ENCODE measurements around the gene PKN1. TPM values are rescaled to one million over a fixed set of nuclear protein-coding genes. Genes with fewer than 3 reads are reported as not detected.
"Not testable (repeated sequence)": the region's sequence is repeated elsewhere in the genome, so short reads cannot be mapped to it uniquely, and the experiment has no call there.

PKN1 gene
- total RNA-seq, 1 donor from 2014 or later: 147 TPM

DNA sequence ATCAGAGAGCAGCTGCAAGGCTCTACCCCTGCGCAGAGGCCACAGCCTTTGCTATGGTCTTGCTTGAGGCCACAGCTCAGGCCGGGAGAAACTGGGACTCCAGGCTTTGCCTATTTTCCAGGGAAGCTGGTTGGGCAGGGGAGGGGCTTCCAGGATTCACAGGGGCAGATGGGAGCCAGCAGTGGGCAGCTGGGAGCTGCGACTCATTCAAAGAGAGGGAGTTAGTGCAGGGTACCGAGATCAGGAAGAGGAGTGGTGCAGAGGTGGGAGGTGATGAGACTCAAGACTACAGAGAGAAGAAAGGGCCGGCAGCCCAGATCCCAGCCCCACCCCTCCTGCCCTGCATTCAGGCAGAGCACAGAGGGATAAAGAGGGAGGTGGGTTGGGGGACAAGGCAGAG, 39.8 kb upstream of the PKN1 start:
- H3K27ac ChIP-seq: no peak overlapping the region
- no peaks in the 10 kb centered on the region for H3K9me3 ChIP-seq
- DNase-seq: no peak
- intact Hi-C loops (cut with DNase I): no loop called here
- ATAC-seq: no peak
- H3K4me3 ChIP-seq: no peak overlapping the region
- H3K27me3 ChIP-seq (ENCODE audit: low read depth): no peaks in the 10 kb centered on the region
- peaks cover 87% of the 10 kb centered on the region for H3K36me3 ChIP-seq
- TF ChIP-seq, protein P1, sequence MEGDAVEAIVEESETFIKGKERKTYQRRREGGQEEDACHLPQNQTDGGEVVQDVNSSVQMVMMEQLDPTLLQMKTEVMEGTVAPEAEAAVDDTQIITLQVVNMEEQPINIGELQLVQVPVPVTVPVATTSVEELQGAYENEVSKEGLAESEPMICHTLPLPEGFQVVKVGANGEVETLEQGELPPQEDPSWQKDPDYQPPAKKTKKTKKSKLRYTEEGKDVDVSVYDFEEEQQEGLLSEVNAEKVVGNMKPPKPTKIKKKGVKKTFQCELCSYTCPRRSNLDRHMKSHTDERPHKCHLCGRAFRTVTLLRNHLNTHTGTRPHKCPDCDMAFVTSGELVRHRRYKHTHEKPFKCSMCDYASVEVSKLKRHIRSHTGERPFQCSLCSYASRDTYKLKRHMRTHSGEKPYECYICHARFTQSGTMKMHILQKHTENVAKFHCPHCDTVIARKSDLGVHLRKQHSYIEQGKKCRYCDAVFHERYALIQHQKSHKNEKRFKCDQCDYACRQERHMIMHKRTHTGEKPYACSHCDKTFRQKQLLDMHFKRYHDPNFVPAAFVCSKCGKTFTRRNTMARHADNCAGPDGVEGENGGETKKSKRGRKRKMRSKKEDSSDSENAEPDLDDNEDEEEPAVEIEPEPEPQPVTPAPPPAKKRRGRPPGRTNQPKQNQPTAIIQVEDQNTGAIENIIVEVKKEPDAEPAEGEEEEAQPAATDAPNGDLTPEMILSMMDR (IDR thresholded peaks at IDR 0.05): no peak
- H3K4me1 ChIP-seq: peaks cover 4% of the 10 kb centered on the region

DNA sequence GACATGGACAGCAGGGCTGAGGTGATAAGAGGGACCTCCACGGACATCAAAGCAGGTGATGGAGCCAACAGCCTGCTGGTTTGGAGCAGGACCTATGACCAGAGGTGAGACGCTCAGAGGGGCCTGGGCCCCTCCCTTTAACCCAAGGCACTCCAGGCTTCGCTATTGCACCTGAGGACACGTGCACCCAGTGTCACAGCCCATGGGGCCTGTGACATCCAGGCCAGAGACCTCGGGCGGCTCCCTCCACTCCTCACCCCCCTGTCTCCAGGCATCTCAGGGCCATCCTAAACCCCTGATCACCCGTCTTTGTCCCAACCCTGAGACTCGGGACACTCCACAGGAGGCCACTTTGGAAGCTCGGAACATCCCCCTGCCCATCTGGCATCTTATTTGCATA, 38.9 kb upstream of the PKN1 start:
- Histone ChIP-seq H3K27me3 (ENCODE audit: low read depth) (no peaks in the 10 kb centered on the region), H3K36me3 (peaks cover 92% of the 10 kb centered on the region), H3K9me3 (no peaks in the 10 kb centered on the region), H3K27ac (no peak overlapping the region), H3K4me1 (no peaks in the 10 kb centered on the region), H3K4me3 (no peak overlapping the region)
- TF ChIP-seq, protein P1 (IDR thresholded peaks at IDR 0.05): no peak
- intact Hi-C loops (cut with DNase I): no loop called here
- ATAC-seq (peak in 1 of 2 donors; percentile 1), DNase-seq (no peak)

DNA sequence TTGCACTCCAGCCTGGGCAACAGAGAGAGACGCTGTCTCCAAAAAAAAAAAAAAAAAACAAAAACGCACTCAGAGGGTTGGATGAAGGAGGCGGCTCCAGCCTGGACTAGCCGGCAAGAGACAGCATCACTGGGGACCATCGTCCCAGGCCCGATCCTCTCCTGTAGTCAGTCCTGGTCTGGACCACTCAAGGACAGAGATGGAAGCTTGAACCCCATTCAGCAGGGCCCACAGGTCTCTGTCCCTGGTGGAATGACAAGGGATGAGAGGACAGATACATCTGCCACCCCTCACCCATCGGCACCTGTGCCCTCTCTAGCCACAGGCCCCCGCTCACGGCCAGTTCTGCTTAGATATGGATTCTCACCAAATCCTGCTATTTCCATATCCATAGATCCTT, 37.8 kb upstream of the PKN1 start:
- Histone ChIP-seq H3K4me1 (no peaks in the 10 kb centered on the region), H3K36me3 (peaks cover 97% of the 10 kb centered on the region), H3K9me3 (no peaks in the 10 kb centered on the region), H3K27ac (no peak overlapping the region), H3K4me3 (no peak overlapping the region), H3K27me3 (ENCODE audit: low read depth) (no peaks in the 10 kb centered on the region)
- intact Hi-C loops (cut with DNase I): no loop called here
- TF ChIP-seq, protein P1 (IDR thresholded peaks at IDR 0.05): no peak
- ATAC-seq (peak in 1 of 2 donors; percentile 8), DNase-seq (no peak)

DNA sequence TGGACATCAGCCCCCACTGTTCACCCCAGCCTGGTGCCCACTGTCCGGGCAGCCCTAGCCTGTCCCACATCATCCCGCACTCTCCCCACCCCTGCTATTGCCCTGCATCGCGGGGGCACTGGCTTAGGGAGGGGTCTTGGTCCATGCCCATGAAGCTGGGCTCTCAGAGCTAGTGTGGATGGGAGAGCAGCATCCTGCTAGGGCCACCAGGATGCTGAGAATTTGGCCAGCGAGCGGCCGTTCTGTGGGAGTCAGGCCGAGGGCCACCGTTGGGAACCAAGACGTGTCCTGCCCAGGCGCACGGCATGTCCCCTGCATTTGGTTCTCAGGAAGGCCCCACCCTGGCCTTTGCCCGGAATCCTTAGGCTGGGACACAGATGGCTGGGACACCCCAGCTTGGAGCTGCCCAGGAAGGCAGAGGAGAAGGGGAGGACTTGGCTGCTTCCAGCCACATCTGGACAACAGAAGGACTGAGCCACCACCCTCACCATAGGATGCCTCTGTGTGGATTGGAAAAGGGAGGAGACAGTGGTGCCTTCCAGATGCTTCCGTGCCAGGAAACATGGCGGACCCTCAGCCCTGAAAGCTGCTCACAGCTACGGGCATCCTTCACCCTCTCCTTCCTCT, 37.3 kb upstream of the PKN1 start:
- DNase-seq (no peak), ATAC-seq (peak; percentile 3 to 4)
- H3K27ac ChIP-seq: no peak overlapping the region
- H3K9me3 ChIP-seq: no peaks in the 10 kb centered on the region
- TF ChIP-seq, protein P1 (IDR thresholded peaks at IDR 0.05): no peak
- intact Hi-C loops (cut with DNase I): no loop called here
- peaks cover 97% of the 10 kb centered on the region for H3K36me3 ChIP-seq
- no peaks in the 10 kb centered on the region for H3K27me3 ChIP-seq (ENCODE audit: low read depth)
- H3K4me1 ChIP-seq: no peaks in the 10 kb centered on the region
- H3K4me3 ChIP-seq: no peak overlapping the region

DNA sequence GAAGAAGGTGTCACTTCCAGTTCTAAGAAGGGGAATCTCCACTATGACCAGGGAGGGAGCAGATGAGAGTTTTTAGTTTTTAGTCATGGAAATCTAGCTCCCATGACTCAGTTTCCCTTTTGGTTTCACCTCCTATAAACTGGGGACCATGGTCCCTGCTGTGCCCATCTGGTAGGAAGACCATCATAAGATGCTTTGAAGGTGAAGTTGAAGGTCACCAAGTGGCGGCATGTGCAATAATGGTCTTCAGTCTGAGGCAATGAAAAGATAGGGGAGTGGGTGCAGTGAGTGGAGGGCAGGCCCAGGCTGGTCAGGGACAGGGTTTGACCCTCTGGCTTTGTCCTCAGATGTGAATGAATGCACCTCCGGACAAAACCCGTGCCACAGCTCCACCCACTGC, 36.4 kb upstream of the PKN1 start:
- H3K4me1 ChIP-seq; ATAC-seq; DNase-seq; intact Hi-C loops (cut with DNase I); H3K27me3 ChIP-seq (ENCODE audit: low read depth); H3K27ac ChIP-seq; H3K9me3 ChIP-seq; H3K4me3 ChIP-seq: not testable (repeated sequence)
- H3K36me3 ChIP-seq: peaks cover 97% of the 10 kb centered on the region

DNA sequence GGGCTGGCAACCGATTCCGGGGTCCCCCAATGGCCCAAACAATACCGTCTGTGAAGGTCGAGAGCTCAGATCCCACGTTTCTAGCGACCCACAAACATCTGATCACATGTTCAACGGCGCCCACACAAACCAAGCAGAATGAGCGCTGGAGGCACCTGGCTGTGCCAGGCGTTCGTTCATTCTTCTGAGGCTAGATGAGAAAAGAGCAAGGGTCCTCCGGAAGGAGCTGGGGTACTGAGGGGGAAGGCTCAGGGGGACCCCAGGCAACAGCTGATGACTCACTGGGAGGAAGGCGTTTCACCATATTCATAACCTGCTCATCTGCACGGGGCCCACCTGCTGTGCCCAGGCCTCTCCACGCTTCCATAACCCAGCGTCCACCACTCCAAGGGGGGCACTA, 35.9 kb upstream of the PKN1 start:
- H3K4me3 ChIP-seq; ATAC-seq; H3K4me1 ChIP-seq; H3K27me3 ChIP-seq (ENCODE audit: low read depth); intact Hi-C loops (cut with DNase I); H3K27ac ChIP-seq; DNase-seq; H3K9me3 ChIP-seq: not testable (repeated sequence)
- H3K36me3 ChIP-seq: peaks cover 97% of the 10 kb centered on the region
